ENCODE results near the gene SMC2. TPM values are rescaled to one million over a fixed set of nuclear protein-coding genes. Genes with fewer than 3 reads are reported as not detected.

The SMC2 gene
- total and polyA plus RNA-seq, 2 of the 13 experiments (the other 11 are each of a cell fraction or from before 2014, with no cell fraction given), result 5.6 to 36.7 TPM

DNA sequence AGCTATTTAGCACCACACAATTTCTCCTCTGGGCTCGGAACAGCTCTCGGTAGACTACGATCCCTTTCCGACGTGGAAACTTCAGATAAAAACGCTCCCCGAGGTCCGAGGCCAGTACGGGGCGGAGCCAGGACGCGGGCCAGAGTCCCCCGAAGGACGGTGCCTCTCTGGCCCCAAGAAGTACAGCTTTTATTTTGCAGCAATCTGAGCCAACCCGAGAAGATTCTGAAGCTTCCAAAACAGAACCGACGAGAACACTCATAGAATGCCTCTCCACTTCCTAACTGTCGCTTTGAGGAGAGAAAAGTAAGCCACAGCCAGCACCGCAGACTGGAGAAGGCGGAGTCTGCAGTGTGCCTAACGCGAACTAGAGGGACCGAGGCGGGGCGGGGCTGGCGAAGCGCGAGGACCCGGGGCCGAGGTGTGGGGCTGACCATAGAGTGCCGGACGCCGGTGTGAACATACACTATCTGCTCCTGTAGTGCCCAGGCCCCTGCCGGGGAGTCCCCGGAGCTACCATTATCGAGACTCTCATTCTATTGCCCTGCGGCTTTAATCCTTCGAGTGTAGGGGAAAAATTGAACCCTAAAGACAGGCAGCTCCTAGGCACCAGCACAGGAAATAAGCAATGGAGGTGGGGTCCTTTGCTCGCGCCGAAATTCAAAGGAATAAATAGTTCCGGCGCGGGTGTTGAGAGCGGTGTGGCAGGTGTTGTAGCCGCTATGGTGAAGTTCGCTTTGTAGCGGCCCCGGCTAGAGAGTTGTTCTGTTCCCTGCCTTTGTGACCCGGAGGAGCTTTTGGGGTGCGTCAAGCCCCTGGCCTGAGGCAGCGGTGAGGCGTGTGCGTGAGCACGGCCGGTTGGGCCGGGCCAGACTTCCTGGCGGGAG, at the start of gene SMC2 (continued):
- TF ChIP-seq, protein P1, sequence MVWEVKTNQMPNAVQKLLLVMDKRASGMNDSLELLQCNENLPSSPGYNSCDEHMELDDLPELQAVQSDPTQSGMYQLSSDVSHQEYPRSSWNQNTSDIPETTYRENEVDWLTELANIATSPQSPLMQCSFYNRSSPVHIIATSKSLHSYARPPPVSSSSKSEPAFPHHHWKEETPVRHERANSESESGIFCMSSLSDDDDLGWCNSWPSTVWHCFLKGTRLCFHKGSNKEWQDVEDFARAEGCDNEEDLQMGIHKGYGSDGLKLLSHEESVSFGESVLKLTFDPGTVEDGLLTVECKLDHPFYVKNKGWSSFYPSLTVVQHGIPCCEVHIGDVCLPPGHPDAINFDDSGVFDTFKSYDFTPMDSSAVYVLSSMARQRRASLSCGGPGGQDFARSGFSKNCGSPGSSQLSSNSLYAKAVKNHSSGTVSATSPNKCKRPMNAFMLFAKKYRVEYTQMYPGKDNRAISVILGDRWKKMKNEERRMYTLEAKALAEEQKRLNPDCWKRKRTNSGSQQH (CRISPR knock-in tag; IDR thresholded peaks at IDR 0.05; ENCODE audit: low read depth), result peak; percentile 27; the same call in 1 of the 2 replicates
- no peak for TF ChIP-seq ZNF207 (IDR thresholded peaks at IDR 0.05; ENCODE audit: borderline replicate concordance)
- no peak for TF ChIP-seq ZNF256 (CRISPR knock-in tag; conservative IDR thresholded peaks at IDR 0.05)
- TF ChIP-seq KMT2A (CRISPR knock-in tag; IDR thresholded peaks at IDR 0.05), result peak; percentile 70; the same call in 1 of the 2 replicates
- TF ChIP-seq GATAD2A (CRISPR knock-in tag; IDR thresholded peaks at IDR 0.05), result peak; percentile 40
- TF ChIP-seq ZNF703 (CRISPR knock-in tag; IDR thresholded peaks at IDR 0.05; ENCODE audit: borderline replicate concordance), result no peak
- TF ChIP-seq SP4 (CRISPR knock-in tag; IDR thresholded peaks at IDR 0.05), result peak; percentile 55
- peak; percentile 42; the same call in 1 of the 2 replicates for TF ChIP-seq ZFP37 (CRISPR knock-in tag; IDR thresholded peaks at IDR 0.05; ENCODE audit: borderline replicate concordance)
- no peak; the same call in 1 of the 2 replicates for TF ChIP-seq HNF4A (CRISPR knock-in tag; IDR thresholded peaks at IDR 0.05)
- TF ChIP-seq ZNF614 (CRISPR knock-in tag; IDR thresholded peaks at IDR 0.05; ENCODE audit: borderline replicate concordance), result peak; percentile 68; the same call in 1 of the 2 replicates
- TF ChIP-seq ZUFSP (CRISPR knock-in tag; IDR thresholded peaks at IDR 0.05; ENCODE audit: borderline replicate concordance), result no peak
- peak; percentile 33; the same call in 1 of the 2 replicates for TF ChIP-seq ZBTB2 (CRISPR knock-in tag; IDR thresholded peaks at IDR 0.05; ENCODE audit: low read depth)
- 0 out of 2 replicates have a peak, but pooled peaks have one; percentile 51 for TF ChIP-seq ZNF746 (CRISPR knock-in tag; IDR thresholded peaks at IDR 0.05)
- 0 out of 2 replicates have a peak, but pooled peaks have one; percentile 52 for TF ChIP-seq KLF6 (CRISPR knock-in tag; IDR thresholded peaks at IDR 0.05)
- TF ChIP-seq TFDP1 (CRISPR knock-in tag; IDR thresholded peaks at IDR 0.05; ENCODE audit: borderline replicate concordance), result peak; percentile 95
- no peak; the same call in 1 of the 2 replicates for TF ChIP-seq MED1 (CRISPR knock-in tag; IDR thresholded peaks at IDR 0.05)
- peak; percentile 82 for TF ChIP-seq KAT8 (CRISPR knock-in tag; IDR thresholded peaks at IDR 0.05)
- TF ChIP-seq SNAI1 (CRISPR knock-in tag; IDR thresholded peaks at IDR 0.05; ENCODE audit: borderline replicate concordance), result peak; percentile 65; the same call in 1 of the 2 replicates
- peak; percentile 51; the same call in 1 of the 2 replicates for TF ChIP-seq ZKSCAN8 (CRISPR knock-in tag; IDR thresholded peaks at IDR 0.05; ENCODE audit: borderline replicate concordance)
- peak; percentile 47; the same call in 1 of the 2 replicates for TF ChIP-seq NKX3-1 (CRISPR knock-in tag; IDR thresholded peaks at IDR 0.05)
- peak; percentile 90 for TF ChIP-seq ZNF724P (CRISPR knock-in tag; IDR thresholded peaks at IDR 0.05; ENCODE audit: borderline replicate concordance)
- peak; percentile 54 for TF ChIP-seq IKZF4 (CRISPR knock-in tag; IDR thresholded peaks at IDR 0.05; ENCODE audit: borderline replicate concordance, low read depth, not compliant biosample characterization)

Measured in HepG2 (cell line).